Smooth muscle cell (in vitro differentiated cells): ENCODE results near the gene SLITRK3. TPM values are rescaled to one million over a fixed set of nuclear protein-coding genes. Genes with fewer than 3 reads are reported as not detected.

Source experiments
- DNase-seq: peaks from one replicate; lab custom pipeline; 2025; ENCODE audit not compliant: unreplicated experiment; lab: John Stamatoyannopoulos, UW
- H2AFZ ChIP-seq: fragments of 200-600 bp; sonication (generic); 2 replicates; pipeline ENCODE4 v1.6.0; 2016; ENCODE audit warnings: antibody characterized with exemption, low read depth, mild to moderate bottlenecking
- H3F3A ChIP-seq: fragments of 200-600 bp; sonication (generic); 2 replicates; pipeline ENCODE4 v1.6.0; 2017; ENCODE audit warnings: antibody characterized with exemption, low read depth
- H3K27ac ChIP-seq: fragments of 200-600 bp; sonication (generic); 2 replicates; pipeline ENCODE4 v1.5.1; 2016; ENCODE audit warnings: low read depth, mild to moderate bottlenecking
- H3K27me3 ChIP-seq: fragments of 200-600 bp; sonication (generic); 2 replicates; pipeline ENCODE4 v1.6.1; 2016; ENCODE audit warnings: low read depth, mild to moderate bottlenecking
- H3K36me3 ChIP-seq: fragments of 200-600 bp; sonication (generic); 2 replicates; pipeline ENCODE4 v1.5.1; 2016; ENCODE audit warnings: low read depth
- H3K4me1 ChIP-seq: fragments of 200-600 bp; sonication (generic); 2 replicates; pipeline ENCODE4 v1.5.1; 2016; ENCODE audit warnings: low read depth
- H3K4me2 ChIP-seq: fragments of 200-600 bp; sonication (generic); 2 replicates; pipeline ENCODE4 v1.6.0; 2016; ENCODE audit warnings: mild to moderate bottlenecking
- H3K4me3 ChIP-seq: fragments of 200-600 bp; sonication (generic); 2 replicates; pipeline ENCODE4 v1.5.1; 2016; ENCODE audit warnings: mild to moderate bottlenecking
- H3K79me2 ChIP-seq: fragments of 200-600 bp; sonication (generic); 2 replicates; pipeline ENCODE4 v1.6.0; 2016; ENCODE audit warnings: low read depth, mild to moderate bottlenecking
- H3K9ac ChIP-seq: fragments of 200-600 bp; sonication (generic); 2 replicates; pipeline ENCODE4 v1.6.0; 2016; ENCODE audit warnings: low read depth
- H3K9me3 ChIP-seq: fragments of 200-600 bp; sonication (generic); replicated peaks from 2 replicates; pipeline ENCODE4 v1.5.1; 2016; ENCODE audit warnings: low read depth
- H4K20me1 ChIP-seq: fragments of 200-600 bp; sonication (generic); 2 replicates; pipeline ENCODE4 v1.6.0; 2016; ENCODE audit warnings: low read depth
- CTCF ChIP-seq: fragments of 200-600 bp; sonication (generic); IDR thresholded peaks from 2 replicates; pipeline ENCODE4 v1.5.1; 2017; ENCODE audit warnings: borderline replicate concordance, mild to moderate bottlenecking, antibody characterized with exemption; ENCODE audit not compliant: insufficient read depth, poor library complexity, severe bottlenecking
- WGBS: methylation state at CpG from one replicate; pipeline ENCODE4 v1.1.7; 2016; ENCODE audit warnings: low lambda C conversion rate; 5-methylcytosine and 5-hydroxymethylcytosine counted together
- polyA plus RNA-seq: library from polyadenylated mRNA; unstranded; fragments of >200 nt; fragmentation: Nextera tagmentation; extraction: Ambion mirVana; gene quantifications from 2 replicates; pipeline ENCODE4 v1.2.1, GENCODE V29; 2016
- total RNA-seq: library from RNA; depleted of rRNA; stranded (reverse); fragments of >200 nt; gene quantifications from 2 replicates; pipeline ENCODE4 v1.2.3, GENCODE V29; 2014

SLITRK3 gene
- not detected in 2 replicates for total RNA-seq
- not detected in 2 replicates for polyA plus RNA-seq

- DNase-seq, result no peak
- Histone ChIP-seq H4K20me1 (no peaks in the 10 kb centered on the region), H3K27ac (no peak within 1 kb of the TSS), H3K27me3 (peaks cover 100% of the 10 kb centered on the region), H3K4me2 (peak within 1 kb of the TSS; percentile 97), H3F3A (no peaks in the 10 kb centered on the region), H2AFZ (peak within 1 kb of the TSS; percentile 69), H3K9ac (no peak within 1 kb of the TSS), H3K36me3 (no peaks in the 10 kb centered on the region), H3K4me3 (peak within 1 kb of the TSS; percentile 59), H3K4me1 (peaks cover 30% of the 10 kb centered on the region), H3K79me2 (no peaks in the 10 kb centered on the region), H3K9me3 (no peaks in the 10 kb centered on the region)
- TF ChIP-seq CTCF, result no peak
- WGBS, result 1% methylated on average over 42 of the region's 43 CpGs
These were observed at the start of gene SLITRK3 for GRCh38 chr3:165195640-165196576. Gene SLITRK3, minus strand, starts transcription at chr3:165196384. Its CDS starts 5,554 bp downstream, at chr3:165190830.

GRCh38 chr3:165243597-165243996, 47.4 kb upstream of the SLITRK3 start:
- no peaks in the 10 kb centered on the region for H3K9me3 ChIP-seq
- DNase-seq, result no peak
- H2AFZ ChIP-seq, result no peak overlapping the region
- H4K20me1 ChIP-seq, result no peaks in the 10 kb centered on the region
- H3K27me3 ChIP-seq, result peaks cover 22% of the 10 kb centered on the region
- no peaks in the 10 kb centered on the region for H3K79me2 ChIP-seq
- no peaks in the 10 kb centered on the region for H3F3A ChIP-seq
- TF ChIP-seq CTCF, result no peak
- H3K4me2 ChIP-seq, result no peak overlapping the region
- H3K4me1 ChIP-seq, result no peaks in the 10 kb centered on the region
- H3K4me3 ChIP-seq, result no peak overlapping the region
- no peaks in the 10 kb centered on the region for H3K36me3 ChIP-seq
- H3K27ac ChIP-seq, result no peak overlapping the region
- H3K9ac ChIP-seq, result no peak overlapping the region

- no peak for TF ChIP-seq CTCF
- Histone ChIP-seq H3K27ac (no peak overlapping the region), H3K9me3 (no peaks in the 10 kb centered on the region), H3K79me2 (no peaks in the 10 kb centered on the region), H3K36me3 (no peaks in the 10 kb centered on the region), H2AFZ (no peak overlapping the region), H3K4me2 (peak overlapping the region; percentile 61), H3K4me3 (no peak overlapping the region), H3K4me1 (peaks cover 4% of the 10 kb centered on the region), H4K20me1 (no peaks in the 10 kb centered on the region), H3F3A (peaks cover 5% of the 10 kb centered on the region), H3K27me3 (peaks cover 72% of the 10 kb centered on the region), H3K9ac (no peak overlapping the region)
- 51% methylated on average over 5 of the region's 5 CpGs for WGBS
- no peak for DNase-seq
These were observed 37.5 kb upstream of the SLITRK3 start for GRCh38 chr3:165233501-165234195.
